ENCODE data around the gene LHX1. TPM values are rescaled to one million over a fixed set of nuclear protein-coding genes. Genes with fewer than 3 reads are reported as not detected.

The LHX1 gene
- total RNA-seq (ENCODE audit: low replicate concordance): 0.49 TPM in 1 of 2 replicates, not detected in the other

GRCh38 chr17:36937001-36937958 is at the start of gene LHX1:
Gene LHX1 (plus strand): TSS chr17:36937475. CDS start chr17:36938198, 723 bp downstream.
- DNase-seq (ENCODE audit: low read depth): no peak
- TF ChIP-seq CTCF (IDR thresholded peaks at IDR 0.05; ENCODE audit: insufficient read depth, low read length): no peak
- H3K4me3 ChIP-seq (ENCODE audit: low read depth, low read length): no peak within 1 kb of the TSS

- TF ChIP-seq CTCF (IDR thresholded peaks at IDR 0.05; ENCODE audit: insufficient read depth, low read length): no peak
- DNase-seq (ENCODE audit: low read depth): no peak
- no peak overlapping the region for H3K4me3 ChIP-seq (ENCODE audit: low read depth, low read length)
Measured at GRCh38 chr17:36888236-36888951, 48.9 kb upstream of the LHX1 start.

GRCh38 chr17:36889770-36890349 is 47.4 kb upstream of the LHX1 start:
- no peak for TF ChIP-seq CTCF (IDR thresholded peaks at IDR 0.05; ENCODE audit: insufficient read depth, low read length)
- H3K4me3 ChIP-seq (ENCODE audit: low read depth, low read length): no peak overlapping the region
- DNase-seq (ENCODE audit: low read depth): no peak

GRCh38 chr17:36890398-36891168 is 46.7 kb upstream of the LHX1 start:
- no peak for DNase-seq (ENCODE audit: low read depth)
- H3K4me3 ChIP-seq (ENCODE audit: low read depth, low read length): no peak overlapping the region
- TF ChIP-seq CTCF (IDR thresholded peaks at IDR 0.05; ENCODE audit: insufficient read depth, low read length): no peak

- DNase-seq (ENCODE audit: low read depth): no peak
- H3K4me3 ChIP-seq (ENCODE audit: low read depth, low read length): no peak overlapping the region
- no peak for TF ChIP-seq CTCF (IDR thresholded peaks at IDR 0.05; ENCODE audit: insufficient read depth, low read length)
Measured at GRCh38 chr17:36892112-36892838, 45.0 kb upstream of the LHX1 start.

Measured in fibroblast of the aortic adventitia (primary cell).